ENCODE results near the gene BPGM. TPM values are rescaled to one million over a fixed set of nuclear protein-coding genes. Genes with fewer than 3 reads are reported as not detected.
"Not testable (repeated sequence)": the region's sequence is repeated elsewhere in the genome, so short reads cannot be mapped to it uniquely, and the experiment has no call there.

Gene BPGM
- total RNA-seq, 1 donor from 2014 or later: 23.7 TPM

DNA sequence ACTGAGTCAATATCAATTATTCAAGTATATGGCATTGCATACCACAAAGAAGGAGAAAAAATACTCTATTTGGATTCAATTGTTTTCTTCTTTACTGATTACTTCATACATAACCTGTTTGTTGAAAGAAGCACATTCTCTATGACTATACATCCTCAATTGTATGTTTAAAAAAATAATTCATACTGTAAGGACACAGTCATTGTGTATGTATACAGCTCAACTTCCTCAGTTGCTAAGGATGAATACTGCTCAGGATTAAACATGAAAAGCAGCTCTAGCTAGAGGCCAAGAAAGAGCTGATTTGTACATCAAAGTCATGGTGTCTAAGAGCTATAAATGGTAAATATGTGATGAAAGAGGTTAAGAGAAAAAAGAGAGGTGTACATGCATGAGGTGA is 15.8 kb upstream of the BPGM start:
- DNase-seq (ENCODE audit: extremely low read depth, low read depth, low spot score): peak; percentile 61

DNA sequence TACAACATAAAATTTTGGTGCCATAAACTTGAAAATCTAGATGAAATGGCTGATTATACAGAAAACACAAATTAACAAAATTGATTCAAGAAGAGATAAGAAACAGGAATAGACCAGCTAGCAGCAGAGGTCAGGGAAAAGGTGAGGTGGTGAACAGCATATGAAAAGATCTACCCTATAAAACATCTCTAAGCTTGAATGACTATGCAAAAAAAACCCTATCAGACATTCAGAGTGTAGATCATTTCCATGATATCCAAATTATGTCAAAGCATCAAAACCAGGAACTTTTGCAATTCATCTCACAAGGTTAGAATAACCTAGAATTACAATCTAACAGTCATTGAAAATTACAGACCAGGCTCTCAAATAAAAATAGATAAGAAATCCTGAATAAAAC is 14.6 kb upstream of the BPGM start:
- DNase-seq (ENCODE audit: extremely low read depth, low read depth, low spot score): no peak

DNA sequence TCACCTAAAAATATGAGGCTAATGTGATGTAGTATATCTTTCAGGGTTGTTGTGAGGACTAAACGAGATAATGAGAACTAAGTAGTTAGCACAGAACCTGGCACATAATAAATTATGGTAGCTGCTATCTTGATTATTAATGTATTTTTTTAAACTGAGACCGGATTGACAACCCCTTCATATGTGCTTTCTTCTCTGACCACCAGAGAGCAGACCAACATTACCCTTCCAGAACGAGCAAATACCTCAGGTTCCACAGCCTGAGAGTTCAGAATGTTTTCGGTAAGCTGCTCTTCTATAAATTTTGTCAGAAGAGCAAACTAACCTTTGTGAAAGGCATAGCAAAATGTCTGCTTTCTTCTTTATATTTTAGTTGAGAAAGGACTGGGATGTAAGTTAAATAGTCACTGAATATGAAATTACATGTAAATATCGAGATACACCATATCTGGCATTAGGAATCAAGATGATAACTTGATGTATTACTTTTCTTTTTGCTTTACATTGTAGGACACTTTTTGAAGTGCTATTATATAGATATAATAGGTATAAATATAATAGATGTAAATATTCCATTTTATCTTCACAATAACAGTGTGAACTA is 13.6 kb upstream of the BPGM start:
- DNase-seq (ENCODE audit: extremely low read depth, low read depth, low spot score): peak; percentile 56

DNA sequence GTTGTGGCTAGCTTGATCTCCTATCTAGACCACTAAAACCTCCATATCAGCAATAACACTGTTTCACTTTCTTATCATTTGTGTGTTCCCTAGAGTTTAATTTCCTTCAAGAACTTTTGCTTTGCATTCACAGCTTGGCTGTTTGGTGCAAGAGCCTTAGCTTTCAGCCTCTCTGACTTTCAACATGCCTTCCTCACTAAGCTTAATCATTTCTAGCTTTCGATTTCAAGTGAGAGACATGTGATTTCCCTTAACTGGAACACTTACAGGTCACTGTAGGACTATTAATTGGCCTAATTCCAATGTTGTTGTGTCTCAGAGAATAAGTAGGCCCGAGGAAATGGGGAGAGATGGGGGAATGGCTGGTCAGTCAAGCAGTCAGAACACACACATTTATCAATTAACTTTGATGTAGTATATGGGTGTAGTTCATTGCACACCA is 10.6 kb upstream of the BPGM start:
- no peak for DNase-seq (ENCODE audit: extremely low read depth, low read depth, low spot score)

DNA sequence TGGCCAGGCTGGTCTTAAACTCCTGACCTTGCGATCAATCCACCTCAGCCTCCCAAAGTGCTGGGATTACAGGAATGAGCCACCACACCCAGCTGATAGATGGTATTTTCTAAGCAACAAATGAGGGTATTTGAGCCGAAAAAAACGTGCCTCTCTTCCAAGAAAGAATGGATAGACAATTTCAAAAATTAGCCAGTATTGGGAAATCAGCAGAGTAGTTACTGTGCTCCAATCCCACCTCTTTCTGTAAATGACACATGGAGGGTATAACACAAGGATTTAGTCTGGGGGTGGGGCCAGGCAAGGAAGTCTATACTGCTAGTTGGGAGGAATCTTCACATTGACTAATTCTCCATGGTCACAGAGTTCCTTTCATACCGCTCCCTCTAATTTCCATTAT is 9.2 kb upstream of the BPGM start:
- DNase-seq (ENCODE audit: extremely low read depth, low read depth, low spot score): no peak

DNA sequence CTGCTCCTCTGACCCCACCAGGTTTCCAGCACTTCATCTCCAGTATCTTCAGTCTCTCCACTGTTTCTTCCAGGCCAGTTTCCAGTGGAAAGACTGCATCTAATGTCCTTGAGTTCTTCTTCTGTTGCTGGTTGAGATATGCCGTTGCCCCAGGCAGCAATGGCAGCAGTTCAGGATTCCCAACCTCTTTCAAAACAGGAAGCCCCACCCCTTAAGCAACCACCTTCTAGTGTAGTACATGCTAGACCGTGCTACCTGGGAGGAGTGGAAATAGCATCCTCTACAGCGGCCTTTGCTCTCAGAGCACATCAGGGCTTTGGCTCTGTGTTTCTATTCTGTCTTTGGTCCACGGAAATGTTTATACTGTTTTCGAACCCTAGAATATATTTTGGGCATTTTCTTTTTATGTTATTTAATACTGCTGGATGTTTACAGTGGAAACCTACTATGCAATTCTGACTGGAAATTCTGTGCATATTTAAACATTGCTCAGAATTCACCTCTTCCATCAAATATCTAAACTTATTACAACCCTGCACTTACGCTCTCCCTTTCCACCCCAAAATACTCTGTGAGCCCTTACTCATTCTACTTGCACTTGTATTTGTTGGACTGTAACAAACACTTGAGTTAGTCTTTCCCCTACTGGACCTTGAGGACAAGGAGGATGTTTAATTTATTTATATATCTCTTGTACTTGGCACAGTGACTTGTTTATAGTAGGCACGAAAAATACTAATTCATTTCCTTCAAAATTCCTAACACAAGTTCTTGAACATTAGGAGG is 8.5 kb upstream of the BPGM start:
- DNase-seq (ENCODE audit: extremely low read depth, low read depth, low spot score): no peak

DNA sequence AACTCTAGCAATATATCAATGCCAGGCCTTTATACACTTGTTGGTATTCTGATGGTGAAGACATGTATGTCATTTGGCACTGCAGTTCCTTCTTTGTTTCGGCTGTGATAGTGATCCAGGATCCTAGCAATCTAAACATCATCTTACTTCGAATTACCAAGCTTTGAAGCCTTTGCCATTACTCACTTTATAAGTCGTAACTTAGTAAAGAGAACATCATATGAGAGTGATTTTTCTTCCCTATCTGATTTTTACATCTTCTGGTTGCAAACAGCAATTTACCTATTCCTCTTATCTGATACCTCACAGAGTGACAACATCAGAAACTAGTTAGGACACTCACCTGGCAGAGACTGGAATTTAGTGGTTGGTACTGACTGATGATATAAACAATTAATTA is 7.6 kb upstream of the BPGM start:
- DNase-seq (ENCODE audit: extremely low read depth, low read depth, low spot score): no peak

DNA sequence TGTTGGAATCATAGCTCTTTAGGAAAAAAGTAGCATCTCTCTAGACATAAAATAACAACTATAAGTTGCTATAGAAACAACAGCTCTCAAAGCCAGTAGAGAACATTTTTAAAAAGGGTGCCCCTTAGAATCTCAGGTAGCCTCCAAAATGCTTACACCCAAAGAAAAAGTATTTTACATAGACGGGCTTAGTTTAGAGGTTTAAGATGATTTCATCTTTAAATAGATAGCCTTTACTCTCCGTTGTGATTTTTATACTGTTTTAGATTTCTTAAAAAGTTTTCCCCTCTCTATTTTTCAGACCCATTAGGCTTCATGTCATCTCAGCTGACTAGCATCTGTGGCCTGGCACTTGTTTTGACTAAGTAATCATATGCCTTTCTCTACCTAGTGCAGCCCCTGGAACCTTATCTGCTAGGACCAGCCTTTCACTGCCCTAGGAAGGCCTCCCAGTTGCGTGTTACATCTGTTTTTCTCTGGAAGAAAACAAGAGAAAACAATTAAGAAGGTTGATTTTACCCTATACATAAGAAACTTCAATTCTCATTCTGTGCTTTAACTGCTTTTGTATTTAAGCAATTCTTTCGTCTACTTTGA is 6.9 kb upstream of the BPGM start:
- no peak for DNase-seq (ENCODE audit: extremely low read depth, low read depth, low spot score)

DNA sequence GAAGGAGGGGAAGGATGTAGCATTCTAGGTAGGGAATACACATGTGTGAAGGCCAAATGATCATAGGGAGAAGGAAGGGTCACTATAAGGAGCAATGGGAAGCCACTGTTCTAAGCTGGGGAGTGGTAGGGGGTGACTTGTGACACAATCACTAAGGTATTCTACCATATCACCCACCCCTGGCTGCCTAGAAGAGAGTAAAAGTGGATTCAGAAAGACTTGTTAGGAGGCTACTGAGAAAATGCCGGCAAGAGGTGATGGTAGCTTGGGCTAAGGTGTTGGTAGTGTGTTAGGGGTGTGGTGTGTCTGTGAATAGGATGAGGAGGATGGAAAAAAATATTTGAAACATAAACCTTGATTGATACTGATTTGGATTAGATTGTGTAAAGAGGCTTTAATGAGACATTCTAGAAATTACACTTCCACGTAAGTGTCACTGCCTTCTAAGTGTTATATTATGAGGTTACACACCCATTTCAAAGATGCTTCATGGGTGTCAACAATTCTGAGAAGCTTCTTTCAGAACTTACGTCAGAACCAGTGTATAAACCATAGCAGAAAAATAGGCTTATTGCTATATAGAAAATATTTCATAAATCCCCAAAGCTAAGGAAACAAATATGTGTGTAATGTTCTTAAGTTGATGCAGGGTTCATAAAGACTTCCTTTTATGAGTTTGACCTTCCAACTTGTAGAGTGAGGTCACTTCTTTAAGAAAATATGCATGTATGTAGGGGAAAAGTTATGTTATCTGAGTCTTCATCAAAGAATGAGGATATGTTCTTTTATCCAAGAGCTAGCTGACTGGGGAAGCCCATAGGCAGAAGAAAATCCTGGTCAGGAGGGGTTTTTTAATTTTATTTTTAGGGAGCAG is 5.6 kb upstream of the BPGM start:
- DNase-seq (ENCODE audit: extremely low read depth, low read depth, low spot score): no peak

DNA sequence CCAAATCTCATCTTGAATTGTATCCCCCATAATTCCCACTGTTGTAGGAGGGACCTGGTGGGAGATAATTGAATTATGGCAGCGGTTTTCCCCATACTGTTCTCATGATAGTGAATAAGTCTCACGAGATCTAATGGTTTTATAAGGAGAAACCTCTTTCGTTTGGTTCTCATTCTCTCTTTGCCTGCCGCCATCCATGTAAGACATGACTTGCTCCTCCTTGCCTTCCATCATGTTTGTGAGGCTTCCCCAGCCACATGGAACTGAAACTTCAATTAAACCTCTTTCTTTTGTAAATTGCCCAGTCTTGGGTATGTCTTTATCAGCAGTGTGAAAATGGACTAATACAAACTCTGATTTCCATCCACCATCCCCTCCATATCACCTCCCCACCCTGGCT is 4.7 kb upstream of the BPGM start:
- not testable (repeated sequence) for DNase-seq (ENCODE audit: extremely low read depth, low read depth, low spot score)

DNA sequence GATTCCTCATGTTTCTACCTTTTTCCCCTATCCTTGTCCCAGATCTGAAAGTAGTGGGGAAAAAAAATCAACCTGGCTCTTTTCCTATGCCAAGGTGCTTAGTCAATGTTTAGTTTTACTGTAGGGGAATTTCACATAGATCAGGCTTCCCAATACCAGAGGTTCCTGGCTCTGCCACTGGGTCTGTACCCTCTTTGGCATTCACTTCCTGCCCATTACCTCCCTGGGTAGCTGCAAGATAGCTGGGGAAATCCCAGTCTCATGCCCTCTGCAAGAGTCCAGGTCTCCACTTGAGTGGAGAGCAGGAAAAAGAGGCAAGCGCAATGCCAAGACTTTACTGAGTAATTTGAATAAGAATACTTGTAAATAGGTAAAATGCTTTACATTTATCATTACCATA is 3.5 kb upstream of the BPGM start:
- no peak for DNase-seq (ENCODE audit: extremely low read depth, low read depth, low spot score)

DNA sequence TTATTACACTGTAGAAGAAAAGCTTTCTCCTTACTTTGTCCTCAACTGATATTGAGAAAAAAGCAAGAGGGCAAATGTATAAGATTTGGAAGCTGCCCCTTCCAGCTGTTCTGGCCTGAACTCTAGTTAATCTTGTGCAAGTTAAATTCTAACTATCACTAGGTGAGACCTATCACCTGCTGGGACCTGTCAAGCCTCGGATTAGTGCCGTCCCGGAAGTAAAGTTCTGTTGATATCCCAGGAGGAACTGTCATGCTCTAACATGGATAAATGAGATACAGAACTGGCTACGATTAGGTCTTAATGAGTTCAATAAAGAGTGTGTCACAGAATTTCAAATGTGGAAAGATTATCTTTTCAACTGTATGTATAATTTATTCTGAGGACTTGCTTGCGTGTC is 1.2 kb upstream of the BPGM start:
- DNase-seq (ENCODE audit: extremely low read depth, low read depth, low spot score): no peak

DNA sequence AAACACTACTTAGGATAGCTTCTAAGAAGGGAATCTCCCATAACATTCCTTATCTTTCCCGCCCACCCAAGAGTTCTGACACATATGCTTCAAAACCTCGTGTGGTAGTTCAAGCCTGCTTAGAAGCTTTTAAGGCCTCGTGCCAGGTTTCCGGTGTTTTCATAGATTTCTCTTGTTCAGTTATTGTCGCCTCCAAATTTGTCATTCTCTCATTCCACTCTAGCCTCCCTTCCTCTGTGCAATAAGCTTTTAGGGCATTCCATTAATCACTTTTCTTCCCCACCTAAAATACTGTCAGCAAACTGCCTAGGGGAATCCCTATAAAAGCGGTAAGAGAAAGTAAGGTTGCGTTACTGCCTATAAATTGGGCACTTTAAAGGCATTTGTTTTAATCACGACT is 718 bp upstream of the BPGM start:
- no peak for DNase-seq (ENCODE audit: extremely low read depth, low read depth, low spot score)

DNA sequence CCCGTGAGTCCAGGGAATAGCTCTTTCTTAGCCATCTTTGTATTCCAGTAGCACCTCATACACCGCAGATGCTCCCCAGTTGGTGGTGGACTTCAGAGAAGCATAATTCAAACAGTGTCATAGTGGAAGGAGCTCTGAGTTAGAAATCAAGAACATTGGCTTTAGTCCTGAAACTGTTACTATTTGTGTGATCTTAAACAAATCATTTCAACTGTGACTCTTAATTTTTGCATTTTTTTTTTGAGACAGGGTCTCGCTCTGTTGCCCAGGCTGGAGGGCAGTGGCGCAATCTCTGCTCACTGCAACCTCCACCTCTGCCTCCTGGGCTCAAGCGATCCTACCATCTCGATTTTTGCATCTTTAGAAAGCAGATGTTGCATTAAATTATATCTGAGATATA is 1.8 kb downstream of the BPGM start:
- DNase-seq (ENCODE audit: extremely low read depth, low read depth, low spot score): no peak

DNA sequence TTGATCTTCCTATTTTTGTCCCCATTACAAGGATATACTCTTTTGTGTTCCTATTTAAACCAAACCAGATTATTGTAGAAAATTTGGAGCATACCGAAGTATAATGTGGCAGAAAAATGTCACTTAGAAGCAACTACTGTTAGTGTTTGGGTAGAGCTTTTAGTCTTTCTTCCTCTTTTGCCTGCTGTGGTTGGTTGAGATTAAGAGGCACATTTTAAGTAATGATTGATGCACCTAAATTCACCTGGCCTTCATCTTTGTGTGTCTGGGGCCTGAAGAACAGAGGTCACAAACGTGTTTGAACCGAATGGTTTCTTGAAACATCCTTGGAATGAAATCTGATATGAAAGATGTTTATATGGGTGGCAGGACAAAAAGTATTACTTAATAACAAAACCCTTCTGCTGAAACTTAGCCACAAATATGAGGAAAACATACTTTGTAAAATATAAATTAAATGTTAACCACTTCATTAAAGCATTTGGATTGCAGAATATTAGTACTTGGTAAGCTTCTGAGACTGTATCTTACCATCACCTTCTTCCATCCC is 2.6 kb downstream of the BPGM start:
- no peak for DNase-seq (ENCODE audit: extremely low read depth, low read depth, low spot score)

DNA sequence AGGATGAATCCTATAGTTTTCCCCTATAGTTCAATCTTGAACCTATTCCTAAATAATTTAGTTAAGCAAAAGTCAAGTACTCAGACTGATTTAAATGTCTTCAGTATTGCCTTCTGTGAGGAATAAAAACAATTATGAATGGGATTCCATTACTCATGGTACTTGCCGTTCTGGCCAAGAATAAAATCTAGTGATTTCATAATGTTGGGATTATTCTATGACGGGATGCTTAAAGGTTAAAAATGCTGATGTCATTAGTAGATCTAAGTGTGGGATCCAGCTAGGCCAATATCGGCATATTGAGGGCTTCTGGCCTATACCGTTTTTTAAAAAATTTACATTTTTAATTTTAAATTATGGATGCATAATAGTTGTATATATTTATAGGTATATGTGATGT is 5.3 kb downstream of the BPGM start:
- DNase-seq (ENCODE audit: extremely low read depth, low read depth, low spot score): no peak

DNA sequence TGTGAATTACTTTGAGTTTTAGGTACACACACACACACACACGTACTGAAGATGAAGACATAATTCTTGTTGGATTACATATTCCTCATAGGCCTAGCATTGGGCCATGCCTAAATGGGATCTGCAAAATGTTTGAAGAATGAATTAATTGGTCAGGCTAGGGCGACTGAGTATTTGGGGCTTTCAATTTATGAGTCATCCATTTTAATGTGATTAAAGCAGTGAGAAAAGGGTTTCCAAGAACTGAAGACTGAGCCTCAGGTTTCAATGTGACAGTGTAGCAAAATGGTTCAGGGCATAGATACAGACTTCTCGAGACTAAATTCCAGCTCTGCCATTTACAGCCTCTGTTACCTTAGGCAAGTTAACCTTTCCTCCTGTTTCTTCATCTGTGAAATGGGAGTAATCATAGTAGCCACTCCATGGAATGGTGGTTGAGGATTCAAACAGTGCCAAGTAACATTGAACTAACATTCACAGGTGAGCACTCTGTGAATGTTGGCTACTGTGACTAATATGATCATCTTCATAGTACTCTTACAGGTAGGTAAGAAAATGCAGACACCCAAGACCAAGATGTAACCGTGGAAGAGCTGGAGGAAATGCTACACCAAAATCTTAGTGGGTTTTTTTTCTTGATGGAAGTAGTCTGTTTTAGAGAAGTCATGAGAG is 7.6 kb downstream of the BPGM start:
- DNase-seq (ENCODE audit: extremely low read depth, low read depth, low spot score): no peak

DNA sequence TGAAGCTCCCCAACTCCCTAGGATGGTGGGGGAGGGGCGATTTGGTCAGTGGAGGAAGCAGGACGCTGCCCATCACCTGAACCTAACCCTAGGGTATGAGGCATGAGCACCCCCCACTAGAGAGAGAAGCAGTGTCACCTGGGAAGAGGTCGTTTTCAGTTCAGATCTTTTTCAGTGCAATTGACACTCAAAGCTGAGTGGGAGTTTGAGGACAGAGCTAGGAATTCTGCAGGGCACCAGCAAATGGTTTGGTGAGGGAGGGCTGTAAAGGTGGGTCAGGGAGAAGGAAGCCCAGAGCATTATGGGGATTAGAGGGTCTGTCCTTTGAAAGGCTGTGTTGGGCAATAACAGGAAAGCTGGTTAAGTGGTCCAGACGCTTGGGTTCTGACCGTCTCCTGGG is 10.9 kb downstream of the BPGM start:
- DNase-seq (ENCODE audit: extremely low read depth, low read depth, low spot score): no peak

DNA sequence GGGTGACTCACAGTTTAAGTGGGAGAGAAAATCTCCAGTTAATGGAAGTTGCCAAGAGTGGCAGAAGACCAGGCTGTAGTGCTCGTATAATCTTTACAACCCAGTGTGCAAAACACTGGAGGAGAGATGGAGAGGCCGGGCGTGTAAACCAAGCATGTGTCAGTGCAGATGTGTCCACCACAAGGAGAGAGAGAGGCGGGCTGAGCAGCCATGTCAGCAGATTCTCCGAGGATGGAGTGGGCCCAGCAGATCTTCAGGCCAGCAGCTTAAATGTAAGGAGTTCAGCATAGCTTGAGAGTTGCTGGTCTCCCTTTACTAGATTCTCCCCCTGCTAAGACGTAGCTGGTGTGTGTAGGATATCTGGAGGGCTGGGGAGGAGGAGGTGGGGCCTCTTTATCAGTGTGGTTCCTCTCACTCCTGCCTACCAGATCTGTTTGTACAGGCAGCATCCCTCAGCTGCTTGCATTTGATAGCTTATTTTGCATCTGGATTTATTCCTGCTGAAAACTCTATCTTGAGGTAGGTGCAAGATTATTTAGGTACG is 13.7 kb downstream of the BPGM start:
- DNase-seq (ENCODE audit: extremely low read depth, low read depth, low spot score): no peak

DNA sequence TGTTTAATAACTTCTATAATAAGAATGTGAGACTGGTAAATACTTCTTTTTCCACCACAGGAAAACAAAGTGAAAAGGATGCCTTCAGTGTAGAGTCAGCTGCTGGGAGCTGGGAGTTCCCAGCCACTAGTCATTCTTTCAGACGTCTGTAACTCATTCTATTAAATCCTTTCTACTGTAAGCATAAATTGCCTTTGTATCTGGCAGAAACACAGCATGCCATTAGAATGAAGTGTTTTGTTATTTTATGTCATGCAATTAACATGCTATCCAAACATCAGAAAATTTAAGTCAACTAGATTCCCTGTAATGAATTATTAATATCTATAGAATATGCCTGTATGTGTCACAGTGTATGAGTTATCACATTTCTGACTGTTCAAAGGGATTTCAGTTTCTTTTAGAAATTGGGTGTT is 14.3 kb downstream of the BPGM start:
- DNase-seq (ENCODE audit: extremely low read depth, low read depth, low spot score): no peak

Data from glomerular endothelial cell (primary cell).